MCF 10A (cell line): ENCODE measurements around the gene PLEKHA4. TPM values are rescaled to one million over a fixed set of nuclear protein-coding genes. Genes with fewer than 3 reads are reported as not detected.
"Not testable (repeated sequence)": the region's sequence is repeated elsewhere in the genome, so short reads cannot be mapped to it uniquely, and the experiment has no call there.

Source experiments
- BruUV-seq: library from RNA; stranded (reverse); fragments of 400-500 nt; replicated peaks from 2 replicates; lab custom pipeline; 2021; lab: Mats Ljungman, UMichigan
- CTCF ChIA-PET: fragments of 300-600 bp; sonication (Branson Sonifier 250); formaldehyde crosslinking; extraction: SDS; loops from one replicate; lab custom pipeline; 2021; ENCODE audit warnings: antibody characterized with exemption, inconsistent platforms; lab: Yijun Ruan, JAX
- POLR2A ChIA-PET: fragments of 300-600, 350-650 bp; sonication (Branson Sonifier 250); formaldehyde crosslinking; extraction: SDS; loops from one replicate; lab custom pipeline; 2020; ENCODE audit warnings: antibody characterized with exemption, inconsistent platforms; lab: Yijun Ruan, JAX
- DNase-seq: peaks from one replicate; pipeline ENCODE4 v3.0.0-alpha.2; 2018; ENCODE audit not compliant: unreplicated experiment
- H3K27ac Mint-ChIP-seq: one replicate; pipeline ENCODE4 v1.8.0; 2022; ENCODE audit warnings: mild to moderate bottlenecking, low read depth, mixed read lengths; ENCODE audit not compliant: unreplicated experiment
- H3K27me3 Mint-ChIP-seq: one replicate; pipeline ENCODE4 v1.8.0; 2022; ENCODE audit warnings: mixed read lengths; ENCODE audit not compliant: insufficient read depth, unreplicated experiment
- H3K36me3 Mint-ChIP-seq: one replicate; pipeline ENCODE4 v1.8.0; 2022; ENCODE audit warnings: mild to moderate bottlenecking, moderate library complexity, mixed read lengths; ENCODE audit not compliant: insufficient read depth, unreplicated experiment
- H3K4me1 Mint-ChIP-seq: one replicate; pipeline ENCODE4 v1.8.0; 2022; ENCODE audit warnings: mixed read lengths; ENCODE audit not compliant: insufficient read depth, unreplicated experiment
- H3K4me3 Mint-ChIP-seq: one replicate; pipeline ENCODE4 v1.8.0; 2022; ENCODE audit warnings: mild to moderate bottlenecking, moderate library complexity, mixed read lengths; ENCODE audit not compliant: unreplicated experiment
- H3K9me3 Mint-ChIP-seq: one replicate; pipeline ENCODE4 v1.8.0; 2022; ENCODE audit warnings: mixed read lengths; ENCODE audit not compliant: unreplicated experiment
- CTCF ChIP-seq: fragments of 200-600 bp; IDR thresholded peaks from one replicate; pipeline ENCODE4 v1.8.0; 2022; ENCODE audit warnings: antibody characterized with exemption, mild to moderate bottlenecking; ENCODE audit not compliant: unreplicated experiment
- intact Hi-C: fragments of 100-400 bp; cut with micrococcal nuclease; formaldehyde crosslinking; loops from 2 replicates; pipeline ENCODE4 v1.14.1; 2022
- total RNA-seq: library from RNA; stranded (reverse); gene quantifications from 2 replicates; pipeline ENCODE4 v1.2.3, GENCODE V29; 2022

Gene PLEKHA4
- total RNA-seq, 1 experiment from 2014 or later: 11.9 TPM

- Mint-ChIP-seq H3K27ac (peak overlapping the region; percentile 84), H3K36me3 (peaks cover 11% of the 10 kb centered on the region), H3K27me3 (no peaks in the 10 kb centered on the region), H3K4me1 (peaks cover 6% of the 10 kb centered on the region), H3K9me3 (no peaks in the 10 kb centered on the region), H3K4me3 (peak overlapping the region; percentile 73)
- TF ChIP-seq CTCF: peak; percentile 94
- BruUV-seq: no TSS peak
- POLR2A ChIA-PET: interaction anchor here (0.7 to 3.4 kb wide), 10 partner anchors 12 to 1074 kb away, joined by 3 to 32 read pairs (median 6); partner anchors contain the start of genes BCAT2, CA11, HSD17B14 and PPP1R15A
- intact Hi-C loops: loop anchor here (1.0 to 2.0 kb wide), 2 partner anchors 40 to 176 kb away; no protein-coding TSS in a partner anchor
- DNase-seq: peak; percentile 95
- CTCF ChIA-PET: interaction anchor here (0.5 to 11.9 kb wide), 27 partner anchors 10 to 434 kb away, joined by 3 to 337 read pairs (median 4); partner anchors contain the start of genes BCAT2, CA11 and HSD17B14
Observed at GRCh38 chr19:48795055-48795684, 73.2 kb downstream of the PLEKHA4 start.

GRCh38 chr19:48794291-48794690, 74.1 kb downstream of the PLEKHA4 start:
- H3K4me3 Mint-ChIP-seq: peak overlapping the region; percentile 73
- TF ChIP-seq CTCF: no peak
- H3K4me1 Mint-ChIP-seq: peaks cover 6% of the 10 kb centered on the region
- intact Hi-C loops: loop anchor here (2.0 kb wide), 1 partner anchor 177 kb away; no protein-coding TSS in a partner anchor
- ChIA-PET POLR2A (interaction anchor here (1.6 to 3.4 kb wide), 3 partner anchors 16 to 48 kb away, joined by 6 to 32 read pairs (median 8); partner anchors contain the start of gene BCAT2), CTCF (interaction anchor here (0.7 to 11.9 kb wide), 12 partner anchors 9 to 176 kb away, joined by 3 to 337 read pairs (median 4); partner anchors contain the start of genes BCAT2 and HSD17B14)
- no peak for DNase-seq
- BruUV-seq: no TSS peak
- no peaks in the 10 kb centered on the region for H3K9me3 Mint-ChIP-seq
- no peaks in the 10 kb centered on the region for H3K27me3 Mint-ChIP-seq
- peaks cover 11% of the 10 kb centered on the region for H3K36me3 Mint-ChIP-seq
- H3K27ac Mint-ChIP-seq: peak overlapping the region; percentile 84

GRCh38 chr19:48793271-48793670, 75.1 kb downstream of the PLEKHA4 start:
- H3K4me3 Mint-ChIP-seq: no peak overlapping the region

GRCh38 chr19:48787331-48787730, 81.1 kb downstream of the PLEKHA4 start:
- intact Hi-C loops: loop anchor here (10.0 kb wide), 1 partner anchor 417 kb away; no protein-coding TSS in a partner anchor
- H3K9me3 Mint-ChIP-seq, BruUV-seq: not testable (repeated sequence)

More at GRCh38 chr19:48793271-48793670, 75.1 kb downstream of the PLEKHA4 start:
- no TSS peak for BruUV-seq
- H3K9me3 Mint-ChIP-seq: no peaks in the 10 kb centered on the region
- no peak overlapping the region for H3K27ac Mint-ChIP-seq
- peaks cover 6% of the 10 kb centered on the region for H3K4me1 Mint-ChIP-seq
- no peaks in the 10 kb centered on the region for H3K27me3 Mint-ChIP-seq
- intact Hi-C loops: no loop called here
- ChIA-PET CTCF (interaction anchor here (0.6 to 11.9 kb wide), 10 partner anchors 8 to 177 kb away, joined by 3 to 337 read pairs (median 4); partner anchors contain the start of gene HSD17B14), POLR2A (interaction anchor here (3.4 kb wide), 1 partner anchor 17 kb away, joined by 32 read pairs; the partner anchor contains the start of gene BCAT2)
- DNase-seq: no peak
- TF ChIP-seq CTCF: no peak
- H3K36me3 Mint-ChIP-seq: peaks cover 11% of the 10 kb centered on the region

More at GRCh38 chr19:48787331-48787730, 81.1 kb downstream of the PLEKHA4 start:
- DNase-seq, H3K4me3 Mint-ChIP-seq, H3K4me1 Mint-ChIP-seq, H3K27me3 Mint-ChIP-seq, H3K27ac Mint-ChIP-seq, H3K36me3 Mint-ChIP-seq: not testable (repeated sequence)
- CTCF ChIA-PET: interaction anchor here (0.6 to 11.9 kb wide), 19 partner anchors 8 to 204 kb away, joined by 3 to 337 read pairs (median 4); partner anchors contain the start of genes CA11 and HSD17B14
- POLR2A ChIA-PET: interaction anchor here (0.6 to 2.3 kb wide), 5 partner anchors 32 to 1080 kb away, joined by 3 to 28 read pairs (median 7); partner anchors contain the start of genes CA11 and FTL

Other genes starting within 250 kb of the PLEKHA4 start
- 1,536 and 1,736 TPM in 2 replicates for gene RPL18, start 249.4 kb downstream of the PLEKHA4 start, total RNA-seq
- gene SPHK2, start 249.1 kb downstream of the PLEKHA4 start, total RNA-seq: 16.3 and 18.2 TPM in 2 replicates
- gene DBP, start 231.2 kb downstream of the PLEKHA4 start, total RNA-seq: 0.25 and 0.56 TPM in 2 replicates
- gene CA11, start 222.4 kb downstream of the PLEKHA4 start, total RNA-seq: 2.6 and 2.9 TPM in 2 replicates
- gene NTN5, start 195.6 kb downstream of the PLEKHA4 start, total RNA-seq: 0.17 TPM in 1 of 2 replicates, not detected in the other
- not detected in 2 replicates for gene FUT2, start 172.6 kb downstream of the PLEKHA4 start, total RNA-seq
- 0.22 and 0.65 TPM in 2 replicates for gene MAMSTR, start 148.9 kb downstream of the PLEKHA4 start, total RNA-seq
- 1.9 and 3.0 TPM in 2 replicates for gene RASIP1, start 128.0 kb downstream of the PLEKHA4 start, total RNA-seq
- gene IZUMO1, start 121.7 kb downstream of the PLEKHA4 start, total RNA-seq: 3.5 and 4.2 TPM in 2 replicates
- 10.5 and 14.7 TPM in 2 replicates for gene FUT1, start 116.0 kb downstream of the PLEKHA4 start, total RNA-seq
- 0.49 and 0.93 TPM in 2 replicates for gene FGF21, start 113.1 kb downstream of the PLEKHA4 start, total RNA-seq
- gene BCAT2, start 57.6 kb downstream of the PLEKHA4 start, total RNA-seq: 40.7 and 48.2 TPM in 2 replicates
- 0.26 and 0.32 TPM in 2 replicates for gene HSD17B14, start 32.1 kb downstream of the PLEKHA4 start, total RNA-seq
- gene PPP1R15A, start 3.8 kb upstream of the PLEKHA4 start, total RNA-seq: 207 and 248 TPM in 2 replicates
- gene TULP2, start 30.1 kb upstream of the PLEKHA4 start, total RNA-seq: not detected in 2 replicates
- gene NUCB1, start 31.7 kb upstream of the PLEKHA4 start, total RNA-seq: 61.4 and 76.8 TPM in 2 replicates
- not detected in 2 replicates for gene DHDH, start 65.1 kb upstream of the PLEKHA4 start, total RNA-seq
- 130 and 152 TPM in 2 replicates for gene BAX, start 86.3 kb upstream of the PLEKHA4 start, total RNA-seq
- gene FTL, start 96.7 kb upstream of the PLEKHA4 start, total RNA-seq: 275 and 390 TPM in 2 replicates
- 29.7 and 42.7 TPM in 2 replicates for gene GYS1, start 124.7 kb upstream of the PLEKHA4 start, total RNA-seq
- 126 and 156 TPM in 2 replicates for gene RUVBL2, start 125.3 kb upstream of the PLEKHA4 start, total RNA-seq
- gene LHB, start 148.5 kb upstream of the PLEKHA4 start, total RNA-seq: not detected in 2 replicates
- gene CGB3, start 155.7 kb upstream of the PLEKHA4 start, total RNA-seq: not detected in 2 replicates
- not detected in 2 replicates for gene CGB2, start 163.3 kb upstream of the PLEKHA4 start, total RNA-seq
- gene CGB1, start 168.3 kb upstream of the PLEKHA4 start, total RNA-seq: not detected in 2 replicates
- not detected in 2 replicates for gene CGB5, start 175.2 kb upstream of the PLEKHA4 start, total RNA-seq
- gene CGB8, start 180.5 kb upstream of the PLEKHA4 start, total RNA-seq: 1.3 TPM in 1 of 2 replicates, not detected in the other
- 2.3 and 2.5 TPM in 2 replicates for gene CGB7, start 189.1 kb upstream of the PLEKHA4 start, total RNA-seq
- 6.0 and 7.8 TPM in 2 replicates for gene NTF4, start 196.2 kb upstream of the PLEKHA4 start, total RNA-seq
- gene KCNA7, start 204.1 kb upstream of the PLEKHA4 start, total RNA-seq: not detected in 2 replicates
- 199 and 200 TPM in 2 replicates for gene SNRNP70, start 216.8 kb upstream of the PLEKHA4 start, total RNA-seq
- gene LIN7B, start 245.8 kb upstream of the PLEKHA4 start, total RNA-seq: 2.6 and 3.2 TPM in 2 replicates